AG04450 (cell line): ENCODE results near the gene ABR. TPM values are rescaled to one million over a fixed set of nuclear protein-coding genes. Genes with fewer than 3 reads are reported as not detected.

Experiments used
- CTCF ChIA-PET: fragments of 300-600, 350-600 bp; formaldehyde crosslinking; extraction: SDS; loops from one replicate; lab custom pipeline; 2022; ENCODE audit warnings: antibody characterized with exemption, inconsistent platforms; lab: Charles Lee
- POLR2A ChIA-PET: fragments of 350-600 bp; formaldehyde crosslinking; extraction: SDS; loops from one replicate; lab custom pipeline; 2021; ENCODE audit warnings: antibody characterized with exemption, inconsistent platforms; lab: Yijun Ruan, JAX
- DNase-seq: peaks from one replicate; pipeline ENCODE4 v3.0.0-alpha.2; 2011; ENCODE audit warnings: low read depth, low spot score
- H3K27ac ChIP-seq: one replicate; pipeline ENCODE4 v1.5.1; 2012; ENCODE audit warnings: low read depth, low read length, control low read depth
- H3K27me3 ChIP-seq: one replicate; pipeline ENCODE4 v1.6.0; 2012; ENCODE audit warnings: low read length; ENCODE audit not compliant: control insufficient read depth, insufficient read depth
- H3K4me3 ChIP-seq: 2 replicates; pipeline ENCODE4 v1.5.1; 2011; ENCODE audit warnings: mild to moderate bottlenecking, low read depth, low read length, control low read depth
- H3K9me3 ChIP-seq: 2 replicates; pipeline ENCODE4 v1.5.1; 2012; ENCODE audit warnings: low read length; ENCODE audit not compliant: control insufficient read depth, insufficient read depth
- CTCF ChIP-seq: IDR thresholded peaks from 2 replicates; pipeline ENCODE4 v1.5.1; 2011; ENCODE audit warnings: low read depth, low read length, control low read depth, inconsistent platforms
- polyA plus RNA-seq: library from polyadenylated mRNA; depleted of rRNA; stranded (reverse); fragments of >200 nt; gene quantifications from 2 replicates; pipeline ENCODE4 v1.2.3, GENCODE V29; 2011

Gene ABR
- polyA plus RNA-seq, 1 experiment, result 64.3 TPM

- Histone ChIP-seq H3K9me3 (peaks cover 3% of the 10 kb centered on the region; the same call in 1 of the 2 replicates), H3K4me3 (no peak overlapping the region; the same call in 1 of the 2 replicates), H3K27ac (peak overlapping the region; percentile 92), H3K27me3 (no peaks in the 10 kb centered on the region)
- DNase-seq, result peak; percentile 75
- CTCF ChIA-PET, result interaction anchor here (0.6 to 10.3 kb wide), 3 partner anchors 54 to 241 kb away, joined by 3 to 141 read pairs (median 3); no protein-coding TSS in a partner anchor
- POLR2A ChIA-PET, result interaction anchor here (0.8 to 2.5 kb wide), 4 partner anchors 26 to 53 kb away, joined by 3 to 11 read pairs (median 8); no protein-coding TSS in a partner anchor
- no peak for TF ChIP-seq CTCF
These were observed 176.8 kb downstream of the ABR start for GRCh38 chr17:1002771-1003555.

GRCh38 chr17:1002412-1002753 is 177.4 kb downstream of the ABR start:
- ChIA-PET CTCF (interaction anchor here (0.9 to 10.3 kb wide), 2 partner anchors 54 to 185 kb away, joined by 3 to 141 read pairs; no protein-coding TSS in a partner anchor), POLR2A (interaction anchor here (0.8 to 2.5 kb wide), 4 partner anchors 26 to 54 kb away, joined by 3 to 11 read pairs (median 8); no protein-coding TSS in a partner anchor)
- H3K27me3 ChIP-seq, result no peaks in the 10 kb centered on the region
- no peak for DNase-seq
- peak overlapping the region; percentile 92 for H3K27ac ChIP-seq
- peak; percentile 19; the same call in 1 of the 2 replicates for TF ChIP-seq CTCF
- peaks cover 3% of the 10 kb centered on the region; the same call in 1 of the 2 replicates for H3K9me3 ChIP-seq
- H3K4me3 ChIP-seq, result no peak overlapping the region; the same call in 1 of the 2 replicates

- CTCF ChIA-PET, result interaction anchor here (0.9 to 10.3 kb wide), 3 partner anchors 13 to 186 kb away, joined by 3 to 141 read pairs (median 3); no protein-coding TSS in a partner anchor
- POLR2A ChIA-PET, result interaction anchor here (0.7 to 2.5 kb wide), 6 partner anchors 27 to 114 kb away, joined by 3 to 11 read pairs (median 5); no protein-coding TSS in a partner anchor
- H3K27ac ChIP-seq, result peak overlapping the region; percentile 92
- peaks cover 7% of the 10 kb centered on the region; the same call in 1 of the 2 replicates for H3K9me3 ChIP-seq
- TF ChIP-seq CTCF, result no peak
- no peak for DNase-seq
- no peaks in the 10 kb centered on the region for H3K27me3 ChIP-seq
- no peak overlapping the region for H3K4me3 ChIP-seq
These were observed 178.0 kb downstream of the ABR start for GRCh38 chr17:1001640-1002411.

GRCh38 chr17:1000597-1001461 is 179.0 kb downstream of the ABR start:
- no peak overlapping the region for H3K4me3 ChIP-seq
- no peak for DNase-seq
- H3K27ac ChIP-seq, result peak overlapping the region; percentile 83
- peaks cover 5% of the 10 kb centered on the region; the same call in 1 of the 2 replicates for H3K9me3 ChIP-seq
- ChIA-PET CTCF (interaction anchor here (0.9 to 10.3 kb wide), 5 partner anchors 12 to 589 kb away, joined by 3 to 141 read pairs (median 5); no protein-coding TSS in a partner anchor), POLR2A (interaction anchor here (1.0 to 2.5 kb wide), 3 partner anchors 46 to 55 kb away, joined by 3 to 11 read pairs (median 5); no protein-coding TSS in a partner anchor)
- no peak for TF ChIP-seq CTCF
- H3K27me3 ChIP-seq, result no peaks in the 10 kb centered on the region
